ENCODE measurements around the gene HRH2.

The HRH2 gene

DNA sequence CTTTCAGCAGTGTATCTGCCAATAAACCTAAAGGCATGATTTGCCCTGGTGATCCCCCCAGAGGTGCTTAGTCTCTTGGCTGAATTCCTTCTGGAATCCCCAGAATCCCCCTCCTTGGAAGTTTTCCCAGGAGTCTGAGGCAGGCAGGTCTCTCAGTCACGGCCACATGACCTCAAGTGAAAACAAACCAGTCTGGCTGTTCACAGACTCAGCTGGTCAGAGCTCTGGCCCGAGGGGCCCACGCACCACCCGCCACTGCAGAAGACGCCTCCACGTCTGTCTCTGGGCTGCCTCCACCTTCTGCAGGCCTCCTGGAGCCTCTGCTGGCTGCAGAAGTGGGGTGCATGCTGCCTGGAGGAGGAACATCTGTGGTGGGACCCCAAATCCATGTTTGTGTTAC is 52.5 kb downstream of the HRH2 start:
- no peaks in the 10 kb centered on the region for H3K9me3 ChIP-seq (ENCODE audit: control insufficient read depth, insufficient read depth, low read length)
- no peaks in the 10 kb centered on the region for H3K36me3 ChIP-seq (ENCODE audit: control insufficient read depth, low read length)
- H3K4me1 ChIP-seq (ENCODE audit: control insufficient read depth, low read length), result no peaks in the 10 kb centered on the region
- H3K79me2 ChIP-seq (ENCODE audit: control insufficient read depth, low read length), result no peaks in the 10 kb centered on the region
- TF ChIP-seq, protein P1, sequence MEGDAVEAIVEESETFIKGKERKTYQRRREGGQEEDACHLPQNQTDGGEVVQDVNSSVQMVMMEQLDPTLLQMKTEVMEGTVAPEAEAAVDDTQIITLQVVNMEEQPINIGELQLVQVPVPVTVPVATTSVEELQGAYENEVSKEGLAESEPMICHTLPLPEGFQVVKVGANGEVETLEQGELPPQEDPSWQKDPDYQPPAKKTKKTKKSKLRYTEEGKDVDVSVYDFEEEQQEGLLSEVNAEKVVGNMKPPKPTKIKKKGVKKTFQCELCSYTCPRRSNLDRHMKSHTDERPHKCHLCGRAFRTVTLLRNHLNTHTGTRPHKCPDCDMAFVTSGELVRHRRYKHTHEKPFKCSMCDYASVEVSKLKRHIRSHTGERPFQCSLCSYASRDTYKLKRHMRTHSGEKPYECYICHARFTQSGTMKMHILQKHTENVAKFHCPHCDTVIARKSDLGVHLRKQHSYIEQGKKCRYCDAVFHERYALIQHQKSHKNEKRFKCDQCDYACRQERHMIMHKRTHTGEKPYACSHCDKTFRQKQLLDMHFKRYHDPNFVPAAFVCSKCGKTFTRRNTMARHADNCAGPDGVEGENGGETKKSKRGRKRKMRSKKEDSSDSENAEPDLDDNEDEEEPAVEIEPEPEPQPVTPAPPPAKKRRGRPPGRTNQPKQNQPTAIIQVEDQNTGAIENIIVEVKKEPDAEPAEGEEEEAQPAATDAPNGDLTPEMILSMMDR (IDR thresholded peaks at IDR 0.05; ENCODE audit: low read depth, low read length, poor library complexity, severe bottlenecking), result no peak
- no peak for TF ChIP-seq EZH2phosphoT487 (IDR thresholded peaks at IDR 0.05; ENCODE audit: borderline replicate concordance, low read length)
- 0 out of 2 replicates have a peak, but pooled peaks cover 3% of the 10 kb centered on the region for H3K27me3 ChIP-seq (ENCODE audit: control insufficient read depth, low read length)
- no peaks in the 10 kb centered on the region for H4K20me1 ChIP-seq (ENCODE audit: control insufficient read depth, insufficient read depth, low read depth, low read length)
- H3K4me2 ChIP-seq (ENCODE audit: low read length), result no peak overlapping the region
- no peak overlapping the region for H3K4me3 ChIP-seq (ENCODE audit: low read length)
- H3K27ac ChIP-seq (ENCODE audit: low read depth, low read length), result no peak overlapping the region
- H3K9me2 ChIP-seq (replicated peaks; ENCODE audit: control insufficient read depth, low read length), result no peaks in the 10 kb centered on the region
- no peaks in the 10 kb centered on the region for H3F3A ChIP-seq (ENCODE audit: control insufficient read depth, insufficient read depth)

DNA sequence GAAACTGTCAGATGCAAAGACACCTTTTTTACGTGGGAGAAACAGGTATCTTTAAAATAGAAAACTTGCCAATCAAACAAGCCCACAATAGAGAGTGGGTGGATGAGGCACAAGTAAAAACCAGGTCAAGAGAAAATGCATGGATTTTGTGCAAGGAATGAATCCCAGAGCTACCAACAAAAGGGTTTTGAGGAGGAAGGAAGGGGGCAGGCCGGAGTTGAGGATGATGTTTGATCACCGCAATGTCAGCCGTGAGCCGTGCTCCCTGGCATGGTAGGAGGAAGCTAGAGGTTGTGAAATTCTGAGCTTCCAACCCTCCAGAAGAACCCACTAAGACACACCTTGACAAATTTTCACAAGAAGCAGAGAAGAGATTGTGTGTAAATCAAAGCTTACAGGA is 53.2 kb downstream of the HRH2 start:
- H3K79me2 ChIP-seq (ENCODE audit: control insufficient read depth, low read length), result no peaks in the 10 kb centered on the region
- no peak overlapping the region for H3K27ac ChIP-seq (ENCODE audit: low read depth, low read length)
- H3K4me1 ChIP-seq (ENCODE audit: control insufficient read depth, low read length), result no peaks in the 10 kb centered on the region
- H3F3A ChIP-seq (ENCODE audit: control insufficient read depth, insufficient read depth), result no peaks in the 10 kb centered on the region
- TF ChIP-seq, protein P1 (IDR thresholded peaks at IDR 0.05; ENCODE audit: low read depth, low read length, poor library complexity, severe bottlenecking), result no peak
- TF ChIP-seq EZH2phosphoT487 (IDR thresholded peaks at IDR 0.05; ENCODE audit: borderline replicate concordance, low read length), result no peak
- no peaks in the 10 kb centered on the region for H3K9me2 ChIP-seq (replicated peaks; ENCODE audit: control insufficient read depth, low read length)
- no peaks in the 10 kb centered on the region for H3K36me3 ChIP-seq (ENCODE audit: control insufficient read depth, low read length)
- H3K9me3 ChIP-seq (ENCODE audit: control insufficient read depth, insufficient read depth, low read length), result no peaks in the 10 kb centered on the region
- H4K20me1 ChIP-seq (ENCODE audit: control insufficient read depth, insufficient read depth, low read depth, low read length), result no peaks in the 10 kb centered on the region
- H3K4me2 ChIP-seq (ENCODE audit: low read length), result no peak overlapping the region
- H3K27me3 ChIP-seq (ENCODE audit: control insufficient read depth, low read length), result 0 out of 2 replicates have a peak, but pooled peaks cover 3% of the 10 kb centered on the region
- H3K4me3 ChIP-seq (ENCODE audit: low read length), result no peak overlapping the region

DNA sequence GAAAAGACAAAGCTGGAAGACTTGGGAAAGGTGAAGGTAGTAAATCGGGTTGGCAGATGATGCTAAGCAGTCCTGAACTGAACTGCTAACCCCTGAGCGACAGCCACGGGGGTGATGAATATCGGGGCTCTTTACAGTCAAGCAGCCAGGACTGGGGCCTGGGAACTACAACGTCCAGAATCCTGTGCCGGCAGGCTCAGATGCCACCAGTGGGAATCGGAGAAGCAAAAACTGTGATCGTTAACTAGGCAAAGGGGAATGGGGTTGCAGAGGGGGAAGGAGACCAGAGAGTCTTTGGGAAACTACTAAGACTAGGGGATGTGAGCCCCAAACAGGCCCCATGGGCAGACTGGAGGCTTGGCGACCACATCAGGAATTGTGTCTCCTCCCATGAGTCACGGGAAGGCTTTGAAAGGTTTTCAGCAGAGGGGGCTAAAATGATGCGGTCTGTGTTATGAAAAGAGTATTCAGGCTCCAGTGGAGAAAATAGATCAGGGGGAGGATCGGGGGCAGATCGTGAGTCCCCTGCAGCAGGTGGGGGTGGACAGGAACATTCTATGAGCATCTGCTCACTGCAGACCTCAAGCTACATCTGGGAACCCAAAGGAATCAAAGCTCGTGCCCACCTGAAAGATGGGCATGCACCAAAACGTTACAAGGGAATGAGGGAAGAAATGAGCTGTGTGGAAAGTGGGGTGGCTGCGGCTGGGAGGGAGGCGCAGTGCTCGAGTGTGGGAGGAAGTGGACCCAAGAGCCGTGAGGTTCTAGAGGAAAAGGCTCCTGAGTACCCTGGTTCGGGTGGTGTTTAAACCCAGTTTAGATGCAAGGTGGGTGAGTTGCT is 53.8 kb downstream of the HRH2 start:
- 0 out of 2 replicates have a peak, but pooled peaks cover 3% of the 10 kb centered on the region for H3K27me3 ChIP-seq (ENCODE audit: control insufficient read depth, low read length)
- no peak overlapping the region for H3K4me2 ChIP-seq (ENCODE audit: low read length)
- H3K4me1 ChIP-seq (ENCODE audit: control insufficient read depth, low read length), result no peaks in the 10 kb centered on the region
- TF ChIP-seq, protein P1 (IDR thresholded peaks at IDR 0.05; ENCODE audit: low read depth, low read length, poor library complexity, severe bottlenecking), result no peak
- no peak for TF ChIP-seq EZH2phosphoT487 (IDR thresholded peaks at IDR 0.05; ENCODE audit: borderline replicate concordance, low read length)
- no peaks in the 10 kb centered on the region for H3F3A ChIP-seq (ENCODE audit: control insufficient read depth, insufficient read depth)
- no peaks in the 10 kb centered on the region for H3K79me2 ChIP-seq (ENCODE audit: control insufficient read depth, low read length)
- no peak overlapping the region for H3K4me3 ChIP-seq (ENCODE audit: low read length)
- H4K20me1 ChIP-seq (ENCODE audit: control insufficient read depth, insufficient read depth, low read depth, low read length), result no peaks in the 10 kb centered on the region
- no peaks in the 10 kb centered on the region for H3K36me3 ChIP-seq (ENCODE audit: control insufficient read depth, low read length)
- no peak overlapping the region for H3K27ac ChIP-seq (ENCODE audit: low read depth, low read length)
- no peaks in the 10 kb centered on the region for H3K9me2 ChIP-seq (replicated peaks; ENCODE audit: control insufficient read depth, low read length)
- 0 out of 2 replicates have a peak, but pooled peaks cover 3% of the 10 kb centered on the region for H3K9me3 ChIP-seq (ENCODE audit: control insufficient read depth, insufficient read depth, low read length)
